C4-2B (cell line): ENCODE data around the gene CFAP77.

Experiments used
- H3K27ac ChIP-seq: fragments of 450-650 bp; 2 replicates; pipeline ENCODE4 v1.5.1; 2017
- CTCF ChIP-seq: fragments of 450-650 bp; conservative IDR thresholded peaks from 2 replicates; pipeline ENCODE4 v1.5.1; 2017; ENCODE audit warnings: mild to moderate bottlenecking
- ZFX ChIP-seq: fragments of 450-650 bp; IDR thresholded peaks from 2 replicates; pipeline ENCODE4 v1.6.1; 2017

Gene CFAP77

GRCh38 chr9:132615774-132616173, 205.8 kb downstream of the CFAP77 start:
- TF ChIP-seq CTCF (no peak), ZFX (no peak)
- no peak overlapping the region for H3K27ac ChIP-seq

- no peak for TF ChIP-seq ZFX
- no peak for TF ChIP-seq CTCF
- no peak overlapping the region for H3K27ac ChIP-seq
These were observed 206.7 kb downstream of the CFAP77 start for GRCh38 chr9:132616725-132617124.

- TF ChIP-seq CTCF: no peak
- TF ChIP-seq ZFX: no peak
- no peak overlapping the region for H3K27ac ChIP-seq
These were observed 212.1 kb downstream of the CFAP77 start for GRCh38 chr9:132622159-132622558.
